Pancreas (tissue), 10 donors: ENCODE measurements around the gene FGF9. TPM values are rescaled to one million over a fixed set of nuclear protein-coding genes. Genes with fewer than 3 reads are reported as not detected.

Experiments
- ATAC-seq, 4 donors: fragments of 200-7000 bp; cut with Tn5 transposase; one replicate each; pipeline versions ENCODE4 v1.8.0 to v1.9.1; 2020; ENCODE audit warnings: mild to moderate bottlenecking in 4 of 4, moderate library complexity in 4 of 4
- DNase-seq, 6 donors: peaks; one replicate each; pipeline ENCODE4 v3.0.0-alpha.2; 2020
- FAIRE-seq: peaks from 2 replicates; lab custom pipeline; 2012; peaks lifted over from hg19 to GRCh38; lab: Jason Lieb, UNC
- H3K27ac ChIP-seq, 4 donors: fragments of 200-600 bp; sonication (generic); 1 replicate in 3 of 4; 2 replicates in 1 of 4; pipeline versions ENCODE4 v1.5.0 to v1.8.0; 2020
- H3K27me3 ChIP-seq, 4 donors: fragments of 200-600 bp; one replicate each; pipeline ENCODE4 v1.8.0; 2021
- H3K36me3 ChIP-seq, 3 donors: fragments of 200-600 bp; sonication (generic) in 1 of 3; one replicate each; pipeline versions ENCODE4 v1.5.0 to v1.8.0; 2020 to 2021
- H3K4me1 ChIP-seq, 3 donors: fragments of 200-600 bp; one replicate each; pipeline ENCODE4 v1.8.0; 2021
- H3K4me3 ChIP-seq, 4 donors: fragments of 200-600 bp; sonication (generic) in 2 of 4; one replicate each; pipeline versions ENCODE4 v1.5.0 to v1.8.0; 2020 to 2021
- H3K9me3 ChIP-seq, 4 donors: fragments of 200-600 bp; one replicate each; pipeline ENCODE4 v1.8.0; 2021
- WGBS, 2 donors: extraction: QIAGEN DNeasy Blood & Tissue Kit; methylation state at CpG; one replicate each; pipeline ENCODE4 v1.1.7; 2013; 5-methylcytosine and 5-hydroxymethylcytosine counted together
- intact Hi-C, 3 donors: fragments of 100-400 bp; cut with DNase I; formaldehyde crosslinking; loops; one replicate each; pipeline versions ENCODE4 v1.11.1 to v1.14.2; 2022
- polyA plus RNA-seq, 2 donors: library from polyadenylated mRNA; stranded (reverse); fragments of 200-250 nt; gene quantifications; one replicate each; pipeline ENCODE4 v1.2.3, GENCODE V29; 2013
- total RNA-seq, 6 donors: library from RNA; stranded (reverse); fragmentation: NEBNext Ultra II Directional in 4 of 6; extraction: Animal tissue kit (Norgen Biotek cat#: 25700) in 4 of 6; gene quantifications; one replicate each; pipeline versions ENCODE4 v1.2.1 to v1.2.4, GENCODE V29; 2021 to 2023
- TF ChIP-seq, protein P1 (sequence below), 4 donors: fragments of 200-600 bp; sonication (generic) in 3 of 4; IDR thresholded peaks; one replicate each; pipeline versions ENCODE4 v1.5.0 to v1.8.0; 2021; ENCODE audit warnings: antibody characterized with exemption in 4 of 4
- donor health status: healthy with polysubstance abuse.
- donor health status: DM: no; HTN: no; CAD: no; lungs with moderate emphysema.
- donor health status: DM: no; HTN: no; CAD: no.
- donor health status: control.
- donor health status: control.
- donor health status: Bipolar disorder and iron deficiency.
- donor health status: DM: yes; HTN: yes; CAD: no.
- donor health status: DM: no; HTN: no; CAD: no.
- donor health status: DM: no; HTN: no; CAD: no.
- donor health status: DM: yes; HTN: yes; CAD: no.

Gene FGF9
- total and polyA plus RNA-seq, 8 donors, result 0.16 to 0.92 (median 0.39) TPM

DNA sequence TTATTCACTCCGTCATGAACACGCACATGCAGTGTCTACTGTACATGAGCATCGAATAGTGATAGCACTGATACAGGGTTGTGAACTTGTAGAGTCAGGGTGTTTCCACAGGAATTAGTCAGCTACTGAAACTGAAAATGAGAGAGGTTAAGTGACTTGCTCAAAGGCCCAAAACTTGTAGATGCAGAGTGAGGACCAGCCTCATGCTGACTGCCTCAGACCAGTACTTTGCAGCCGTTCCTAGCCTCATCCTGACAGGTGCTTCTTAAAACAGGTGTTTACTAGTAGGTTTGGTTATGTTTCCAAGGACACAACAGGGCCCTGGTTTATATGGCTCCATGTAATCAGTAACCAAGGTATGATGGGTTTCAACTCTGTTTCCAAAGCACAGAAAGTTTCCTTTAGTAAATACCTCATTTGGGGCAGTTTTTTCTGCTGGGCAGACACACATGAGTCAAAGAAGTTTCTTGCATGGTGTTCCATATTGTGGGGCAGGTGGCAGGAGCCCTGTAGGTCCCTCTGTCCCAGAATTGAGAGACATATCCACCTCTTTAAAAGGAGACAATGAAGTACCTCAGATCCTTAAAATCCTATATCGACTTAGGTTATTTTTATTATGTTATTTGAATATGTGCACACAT is 16.0 kb downstream of the FGF9 start:
- Histone ChIP-seq H3K36me3 (no peaks in the 10 kb centered on the region), H3K4me1 (no peaks in the 10 kb centered on the region), H3K27me3 (no peaks in the 10 kb centered on the region), H3K27ac (no peak overlapping the region), H3K9me3 (no peaks in the 10 kb centered on the region), H3K4me3 (no peak overlapping the region)
- FAIRE-seq (no peak), ATAC-seq (no peak), DNase-seq (no peak)
- intact Hi-C loops, result no loop called here
- TF ChIP-seq, protein P1, sequence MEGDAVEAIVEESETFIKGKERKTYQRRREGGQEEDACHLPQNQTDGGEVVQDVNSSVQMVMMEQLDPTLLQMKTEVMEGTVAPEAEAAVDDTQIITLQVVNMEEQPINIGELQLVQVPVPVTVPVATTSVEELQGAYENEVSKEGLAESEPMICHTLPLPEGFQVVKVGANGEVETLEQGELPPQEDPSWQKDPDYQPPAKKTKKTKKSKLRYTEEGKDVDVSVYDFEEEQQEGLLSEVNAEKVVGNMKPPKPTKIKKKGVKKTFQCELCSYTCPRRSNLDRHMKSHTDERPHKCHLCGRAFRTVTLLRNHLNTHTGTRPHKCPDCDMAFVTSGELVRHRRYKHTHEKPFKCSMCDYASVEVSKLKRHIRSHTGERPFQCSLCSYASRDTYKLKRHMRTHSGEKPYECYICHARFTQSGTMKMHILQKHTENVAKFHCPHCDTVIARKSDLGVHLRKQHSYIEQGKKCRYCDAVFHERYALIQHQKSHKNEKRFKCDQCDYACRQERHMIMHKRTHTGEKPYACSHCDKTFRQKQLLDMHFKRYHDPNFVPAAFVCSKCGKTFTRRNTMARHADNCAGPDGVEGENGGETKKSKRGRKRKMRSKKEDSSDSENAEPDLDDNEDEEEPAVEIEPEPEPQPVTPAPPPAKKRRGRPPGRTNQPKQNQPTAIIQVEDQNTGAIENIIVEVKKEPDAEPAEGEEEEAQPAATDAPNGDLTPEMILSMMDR (IDR thresholded peaks at IDR 0.05), result no peak
- WGBS, 2 donors, result 83 to 87% methylated on average over 5 of the region's 5 CpGs

DNA sequence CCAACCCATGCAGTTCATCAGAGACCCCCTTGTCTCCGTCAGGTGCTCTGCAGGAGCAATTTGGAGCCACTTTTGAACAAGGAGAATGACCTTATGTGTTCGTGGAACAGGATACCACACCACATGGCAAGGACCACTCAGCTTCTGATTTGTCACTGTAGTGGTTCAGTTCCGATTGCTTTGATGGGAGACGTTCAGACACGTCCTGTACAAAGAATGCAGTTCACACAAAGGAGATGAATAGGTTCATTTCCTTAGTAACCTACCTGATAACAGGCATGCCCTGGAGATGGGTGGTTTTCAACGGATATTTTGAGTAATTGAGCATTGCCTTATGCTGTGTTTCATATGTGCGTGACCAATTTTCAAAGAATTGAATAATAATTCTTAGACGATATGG is 17.2 kb downstream of the FGF9 start:
- no peaks in the 10 kb centered on the region for H3K9me3 ChIP-seq
- TF ChIP-seq, protein P1 (IDR thresholded peaks at IDR 0.05), result no peak
- FAIRE-seq (no peak), DNase-seq (no peak), ATAC-seq (no peak)
- H3K36me3 ChIP-seq, result no peaks in the 10 kb centered on the region
- H3K4me1 ChIP-seq, result no peaks in the 10 kb centered on the region
- WGBS, 2 donors, result 81 to 88% methylated on average over 8 of the region's 8 CpGs
- intact Hi-C loops, result no loop called here
- H3K4me3 ChIP-seq, result no peak overlapping the region
- H3K27ac ChIP-seq, result no peak overlapping the region
- H3K27me3 ChIP-seq, result no peaks in the 10 kb centered on the region

DNA sequence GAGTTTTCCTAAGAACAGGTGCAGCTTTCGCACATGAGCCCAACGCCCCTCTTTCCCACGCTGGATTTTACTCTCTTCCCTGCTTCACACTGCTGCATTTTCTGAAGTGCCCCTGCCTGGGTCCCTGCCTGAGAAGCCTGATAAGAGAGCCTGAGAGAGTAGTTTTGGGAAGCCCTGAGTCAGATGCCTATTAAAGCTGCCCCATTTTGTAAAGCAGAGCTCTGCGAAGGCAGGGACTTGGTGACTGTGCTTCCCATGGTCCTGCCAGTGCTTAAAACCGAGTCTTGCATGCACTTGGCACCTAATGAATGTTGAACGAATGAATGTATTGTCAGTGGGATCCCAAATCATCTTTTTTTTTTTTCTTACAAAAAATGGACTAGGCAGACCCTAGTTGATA is 18.2 kb downstream of the FGF9 start:
- FAIRE-seq, result no peak
- intact Hi-C loops, result no loop called here

DNA sequence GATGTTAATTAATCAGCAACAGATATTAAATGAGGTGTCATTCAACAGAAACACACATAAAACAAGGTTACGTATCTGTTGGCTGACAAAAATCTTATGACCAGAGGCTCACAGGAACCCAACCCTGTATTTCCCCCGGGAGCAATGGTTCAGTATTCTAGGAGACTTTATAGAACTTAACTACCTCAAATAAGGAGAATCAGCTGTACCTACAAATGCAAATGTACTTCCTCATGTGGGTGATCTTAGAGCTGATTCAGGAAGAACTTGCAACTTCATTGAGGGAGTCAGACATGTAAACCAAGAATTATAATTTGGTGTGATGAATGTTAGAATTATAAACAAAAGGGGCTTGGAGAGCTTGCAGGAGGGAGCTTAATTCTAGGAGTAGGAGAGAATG is 20.1 kb downstream of the FGF9 start:
- ATAC-seq (no peak), DNase-seq (no peak), FAIRE-seq (no peak)
- intact Hi-C loops, result no loop called here
- TF ChIP-seq, protein P1 (IDR thresholded peaks at IDR 0.05), result no peak
- H3K27me3 ChIP-seq, result no peaks in the 10 kb centered on the region
- WGBS, 2 donors, result 78 to 88% methylated on average over 2 of the region's 2 CpGs
- no peaks in the 10 kb centered on the region for H3K9me3 ChIP-seq
- no peaks in the 10 kb centered on the region for H3K4me1 ChIP-seq
- H3K36me3 ChIP-seq, result no peaks in the 10 kb centered on the region
- no peak overlapping the region for H3K4me3 ChIP-seq
- H3K27ac ChIP-seq, result no peak overlapping the region

More for the DNA sequence above, 18.2 kb downstream of the FGF9 start:
- 83 to 91% methylated on average over 6 of the region's 6 CpGs for WGBS, 2 donors
- ATAC-seq (no peak), DNase-seq (no peak)
- TF ChIP-seq, protein P1 (IDR thresholded peaks at IDR 0.05), result no peak
- Histone ChIP-seq H3K27ac (no peak overlapping the region), H3K4me3 (no peak overlapping the region), H3K4me1 (no peaks in the 10 kb centered on the region), H3K36me3 (no peaks in the 10 kb centered on the region), H3K9me3 (no peaks in the 10 kb centered on the region), H3K27me3 (no peaks in the 10 kb centered on the region)

DNA sequence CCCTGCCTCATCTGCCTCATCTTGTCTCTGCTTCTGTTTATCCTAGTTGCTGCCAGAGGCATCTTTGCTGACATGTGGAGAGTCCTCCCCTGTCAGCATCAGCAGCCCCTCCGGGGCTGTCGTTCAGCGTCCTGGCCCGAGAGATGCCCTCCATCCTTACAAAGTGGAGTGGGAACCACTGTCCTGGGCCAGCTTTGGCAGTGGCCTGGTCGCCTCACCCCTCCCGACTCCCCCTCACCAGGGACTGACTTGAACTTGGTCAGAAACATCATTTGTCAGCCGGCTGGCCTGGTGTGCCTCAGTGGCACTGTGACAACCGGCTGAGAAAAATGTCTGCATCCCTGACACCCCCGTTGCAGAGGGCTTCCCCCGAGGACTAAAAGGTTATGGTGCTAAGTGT is 20.6 kb downstream of the FGF9 start:
- TF ChIP-seq, protein P1 (IDR thresholded peaks at IDR 0.05), result no peak
- Histone ChIP-seq H3K36me3 (no peaks in the 10 kb centered on the region), H3K27ac (no peak overlapping the region), H3K4me1 (no peaks in the 10 kb centered on the region), H3K4me3 (no peak overlapping the region), H3K9me3 (no peaks in the 10 kb centered on the region), H3K27me3 (no peaks in the 10 kb centered on the region)
- 84 to 86% methylated on average over 10 of the region's 10 CpGs for WGBS, 2 donors
- FAIRE-seq (no peak), DNase-seq (no peak), ATAC-seq (no peak)
- intact Hi-C loops, result no loop called here
